ENCODE results near the gene STK39.

Gene STK39

DNA sequence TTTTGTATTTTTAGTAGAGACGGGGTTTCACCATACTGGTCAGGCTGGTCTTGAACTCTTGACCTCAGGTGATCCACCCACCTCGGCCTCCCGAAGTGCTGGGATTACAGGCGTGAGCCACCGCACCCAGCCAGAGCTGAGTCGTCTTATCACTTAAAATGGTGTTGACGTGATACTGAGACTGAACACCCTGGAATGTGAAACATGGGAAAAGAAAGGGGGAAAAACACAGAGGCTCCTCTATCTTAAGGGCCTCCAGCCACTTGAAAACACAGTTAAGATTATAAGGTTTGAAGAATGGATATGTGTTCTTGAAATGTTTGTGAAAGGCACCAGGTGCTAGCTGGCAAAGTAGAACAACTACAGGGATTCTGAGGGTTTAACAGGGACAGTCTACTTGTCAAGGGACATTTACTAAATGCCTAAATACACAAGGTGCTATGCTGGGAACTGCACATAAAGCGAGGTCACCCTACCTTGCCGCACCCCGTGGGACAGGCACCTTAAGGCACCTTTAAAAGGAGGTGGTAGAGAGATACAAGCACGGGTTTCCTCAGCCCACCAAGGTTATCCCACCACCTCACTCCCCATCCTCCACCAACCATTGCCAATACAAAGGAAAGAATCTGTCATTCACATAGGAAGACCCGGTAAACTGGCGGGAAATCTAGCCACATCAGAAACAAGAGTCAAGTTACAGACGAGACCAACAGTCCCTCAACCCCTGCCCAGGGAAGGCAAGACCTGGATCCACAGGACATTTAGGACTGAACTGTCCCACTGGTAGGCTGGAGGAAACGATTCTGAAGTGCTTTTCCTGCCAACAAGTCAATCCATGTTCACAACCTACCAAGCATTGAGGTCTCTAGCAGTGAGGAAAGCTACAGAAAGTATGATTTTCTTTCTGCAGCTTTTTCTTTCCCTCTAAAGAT is 43.4 kb downstream of the STK39 start:
- no peak for DNase-seq

DNA sequence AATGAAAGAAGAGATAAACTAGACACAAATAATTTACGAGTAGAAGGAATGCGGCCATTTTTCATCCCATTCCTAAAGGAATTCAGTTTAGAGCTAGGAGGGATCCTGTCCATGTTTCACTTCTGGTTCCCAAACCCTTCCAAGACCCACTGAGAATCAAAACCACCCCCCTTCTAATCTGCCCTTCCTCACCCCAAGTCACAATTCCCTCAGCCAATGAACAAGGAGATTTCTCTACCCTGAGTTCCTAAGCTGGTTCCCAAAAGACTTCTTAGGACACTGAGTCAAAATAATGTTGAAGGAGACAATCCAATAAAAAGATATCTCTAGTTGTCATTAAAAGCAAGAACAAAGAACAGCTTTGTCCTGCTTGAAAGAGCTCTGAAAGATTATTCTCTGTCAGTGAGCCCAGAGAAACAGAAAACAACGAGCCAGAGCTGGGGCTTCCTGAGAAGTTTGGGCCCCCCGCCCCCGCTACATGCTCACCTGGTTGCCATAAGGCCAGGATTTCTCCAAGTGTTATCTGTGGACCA is 45.7 kb downstream of the STK39 start:
- DNase-seq = no peak

GRCh38 chr2:168200930-168201583 is 46.3 kb downstream of the STK39 start:
- DNase-seq = no peak

GRCh38 chr2:168198476-168199207 is 48.8 kb downstream of the STK39 start:
- DNase-seq = no peak

- no peak for DNase-seq
These were observed 50.6 kb downstream of the STK39 start for GRCh38 chr2:168196764-168197180.

DNA sequence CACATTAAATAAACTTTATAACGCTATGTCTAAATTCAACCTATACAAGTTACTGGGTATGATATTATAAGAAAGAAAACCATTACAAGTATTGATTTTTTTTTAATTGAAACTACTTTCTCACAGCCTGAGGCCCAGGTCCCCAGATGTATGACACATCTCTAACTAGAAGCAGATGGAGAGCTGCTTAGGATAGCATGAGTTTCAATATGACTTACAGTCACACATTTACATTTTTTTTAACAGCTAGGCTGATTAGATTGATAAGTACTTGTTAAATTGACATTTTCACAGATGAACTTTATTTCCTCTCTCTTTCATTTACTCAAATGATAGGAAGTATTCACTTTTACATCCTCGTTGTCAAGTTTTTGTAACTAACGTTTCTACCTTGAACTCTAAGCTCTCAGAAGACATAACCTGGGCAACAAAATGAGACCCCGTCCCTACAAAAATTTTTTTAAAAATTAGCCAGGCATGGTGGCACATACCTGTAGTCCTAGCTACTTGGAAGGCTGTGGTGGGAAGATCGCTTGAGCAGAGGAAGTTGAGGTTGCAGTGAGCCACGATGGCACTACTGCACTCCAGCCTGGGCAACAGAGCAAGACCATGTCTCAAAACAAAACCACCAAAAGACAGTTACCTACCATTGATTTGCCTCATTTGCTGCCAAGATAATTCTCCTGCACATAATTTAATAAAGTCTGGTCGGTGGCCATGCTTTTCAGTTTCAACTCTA is 52.4 kb downstream of the STK39 start:
- no peak for DNase-seq

- DNase-seq = no peak
These were observed 54.4 kb downstream of the STK39 start for GRCh38 chr2:168192839-168193616.

DNA sequence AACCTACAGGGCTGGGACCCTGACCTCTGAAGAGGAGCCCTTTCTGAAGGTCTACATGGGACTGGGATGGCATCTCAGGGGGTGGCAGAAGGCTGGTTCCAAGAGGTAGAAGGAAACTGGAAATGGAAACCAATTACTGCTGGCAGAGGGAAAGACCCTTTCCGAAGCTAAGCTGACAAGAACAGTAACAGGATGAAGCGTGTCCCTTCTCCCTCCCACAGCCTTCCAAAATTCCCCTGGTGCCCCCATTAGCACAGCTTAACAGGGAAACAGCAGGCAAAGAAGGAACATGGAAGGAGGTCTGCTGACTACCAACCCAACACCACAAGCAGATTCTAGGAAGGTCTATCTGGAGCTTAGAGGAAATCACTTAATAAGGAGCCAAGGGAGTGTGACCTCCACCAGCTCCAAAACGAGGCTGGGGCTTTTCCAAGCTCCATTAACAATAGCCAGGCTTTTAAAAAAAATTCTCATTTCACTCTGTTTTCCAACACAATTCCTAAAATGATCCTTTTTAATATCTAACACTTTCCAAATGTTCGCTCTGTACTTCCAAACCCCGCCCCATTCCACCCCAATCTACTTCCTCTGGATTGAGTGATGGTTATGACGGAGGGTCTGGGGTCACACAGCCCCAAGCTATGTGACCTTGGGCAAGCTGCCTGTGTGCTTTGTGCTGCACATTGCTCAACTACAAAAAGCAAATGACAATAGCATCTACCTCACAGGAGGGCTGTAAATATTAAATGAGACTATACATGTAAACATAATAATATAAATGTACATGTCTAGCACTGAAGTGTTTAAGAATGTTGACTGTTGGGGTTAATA is 55.2 kb downstream of the STK39 start:
- no peak for DNase-seq

DNA sequence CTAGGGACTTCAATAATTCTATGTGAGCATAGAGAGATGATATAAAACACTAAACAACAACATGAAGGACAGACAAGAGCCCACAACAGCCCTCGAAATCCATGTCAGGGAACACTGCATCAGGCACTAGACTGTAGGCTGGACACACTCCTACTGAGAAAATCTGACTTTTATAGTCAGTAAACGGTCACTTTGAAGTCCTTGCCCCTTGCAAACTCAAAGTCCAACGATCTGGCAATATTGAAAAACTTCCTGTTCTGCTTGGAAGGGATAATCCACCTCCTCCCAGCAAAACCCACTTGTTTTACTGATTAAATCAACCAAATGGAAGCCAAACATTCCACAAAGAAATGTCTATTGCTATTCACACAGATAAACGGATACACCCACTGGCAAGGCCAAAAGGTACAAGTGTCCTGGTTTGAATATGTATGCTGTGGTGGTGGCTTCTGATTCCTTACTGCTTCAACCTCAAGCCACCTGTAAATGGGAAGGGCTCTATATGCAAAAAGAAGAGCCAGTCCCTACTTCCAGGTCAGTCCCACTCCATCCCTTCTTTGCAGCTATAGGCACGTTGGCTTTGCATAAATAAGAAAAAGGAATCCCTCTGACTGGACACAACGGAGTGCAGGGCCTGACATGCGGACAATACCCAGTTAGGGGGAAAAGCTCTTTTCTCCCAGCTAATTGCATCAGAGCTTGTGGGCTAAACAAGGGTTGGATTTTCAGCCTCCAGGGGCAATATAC is 56.6 kb downstream of the STK39 start:
- DNase-seq = no peak

DNA sequence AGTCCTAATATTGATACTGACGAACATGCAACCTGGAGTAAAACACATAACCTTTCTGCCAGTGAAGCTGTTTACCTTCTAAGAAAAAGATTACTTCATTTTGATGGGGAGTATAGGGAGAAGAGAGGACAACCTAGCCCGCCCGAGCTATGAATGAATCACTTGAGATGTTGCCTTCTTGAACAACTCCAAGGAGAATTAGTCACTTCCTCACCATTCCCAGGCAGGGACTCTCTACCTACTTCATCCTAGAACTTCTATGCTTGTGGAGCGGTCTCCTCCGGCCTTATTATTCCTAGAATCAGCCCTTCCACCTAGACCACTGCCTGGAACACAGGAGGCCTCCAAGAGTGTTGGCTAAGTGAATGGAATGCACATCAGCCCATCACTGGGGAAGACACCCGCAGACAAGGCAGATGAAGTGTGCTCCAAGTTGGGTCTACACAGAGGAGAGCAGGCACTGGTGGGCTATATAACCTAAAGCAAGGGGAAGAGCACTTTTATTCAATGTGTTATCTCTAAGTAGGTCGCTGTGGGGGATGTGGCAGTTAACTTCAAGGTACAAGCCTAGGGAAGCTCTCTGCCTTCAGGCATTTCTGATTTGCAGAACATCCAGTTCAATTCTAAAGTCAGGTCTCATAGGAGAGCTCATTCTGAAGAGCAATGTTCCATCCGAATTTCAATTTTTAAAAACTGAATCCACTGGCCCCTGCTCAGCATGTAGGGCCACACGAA is 57.4 kb downstream of the STK39 start:
- DNase-seq = no peak

GRCh38 chr2:168188002-168188401 is 59.4 kb downstream of the STK39 start:
- DNase-seq = no peak

- no peak for DNase-seq
These were observed 60.9 kb downstream of the STK39 start for GRCh38 chr2:168186452-168186851.

GRCh38 chr2:168185583-168186274 is 61.7 kb downstream of the STK39 start:
- no peak for DNase-seq

DNA sequence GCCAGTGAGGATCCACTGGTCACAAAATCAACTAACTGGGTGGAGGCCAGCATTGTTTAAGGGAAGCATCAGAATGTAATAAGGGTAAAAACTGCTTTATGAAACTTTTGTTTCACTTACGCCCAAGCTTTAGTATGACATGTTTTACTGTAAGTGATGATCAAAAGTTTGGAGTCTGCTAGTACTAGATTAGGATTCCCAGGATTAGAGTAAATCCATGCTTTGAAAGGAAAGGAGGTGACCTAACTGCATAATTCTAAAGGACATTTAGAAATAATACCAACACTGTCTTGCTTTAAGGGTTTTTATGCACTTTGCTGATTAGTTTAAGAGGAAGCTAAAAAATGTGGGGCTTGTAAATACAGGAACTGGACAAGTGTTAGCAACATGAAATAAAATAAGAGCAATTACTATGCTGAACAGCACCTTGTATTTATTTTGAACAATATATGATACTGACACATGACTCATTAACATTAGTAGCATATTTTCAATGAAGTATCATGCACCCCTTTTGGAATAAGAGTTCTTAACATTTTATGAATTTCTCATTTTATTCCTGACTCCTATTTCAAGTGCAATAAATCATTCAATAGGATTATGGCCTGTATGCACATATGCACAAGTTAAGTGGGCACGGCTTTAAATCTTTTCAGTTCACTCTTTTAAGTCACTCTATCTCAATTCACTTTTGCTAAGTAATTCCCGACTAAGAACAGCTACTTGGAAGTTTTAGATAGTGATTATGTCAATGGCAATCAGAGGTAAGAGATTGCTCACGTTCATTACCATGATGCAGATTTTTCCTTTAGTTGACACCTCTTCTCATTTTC is 62.5 kb downstream of the STK39 start:
- DNase-seq = no peak

- DNase-seq = no peak
These were observed 63.9 kb downstream of the STK39 start for GRCh38 chr2:168183308-168183997.

GRCh38 chr2:168182550-168183249 is 64.7 kb downstream of the STK39 start:
- DNase-seq = no peak

Data from NCI-H1048 (cell line).